GM12878 (cell line): Measurements from ENCODE around the gene CFAP45. TPM values are rescaled to one million over a fixed set of nuclear protein-coding genes. Genes with fewer than 3 reads are reported as not detected.

Experiments
- ATAC-seq: fragments of 200-7000 bp; cut with Tn5 transposase; 3 replicates; pipeline ENCODE4 v1.9.1; 2020; ENCODE audit warnings: mild to moderate bottlenecking, moderate library complexity
- BruUV-seq: library from RNA; stranded (reverse); fragments of 400-500 nt; replicated peaks from 2 replicates; lab custom pipeline; 2021; lab: Mats Ljungman, UMichigan
- CTCF ChIA-PET: fragments of 300-600 bp; sonication (Branson Sonifier 250); formaldehyde crosslinking; extraction: SDS; loops from one replicate; lab custom pipeline; 2021; ENCODE audit warnings: inconsistent platforms; lab: Yijun Ruan, JAX
- POLR2A ChIA-PET: fragments of 350-600 bp; formaldehyde crosslinking; extraction: SDS; loops from one replicate; lab custom pipeline; 2021; ENCODE audit warnings: inconsistent platforms; lab: Charles Lee
- RAD21 ChIA-PET: fragments of 300-600 bp; sonication (Branson Sonifier 250); formaldehyde crosslinking; loops from one replicate; lab custom pipeline; 2023; ENCODE audit warnings: antibody characterized with exemption; ENCODE audit not compliant: unreplicated experiment; lab: Charles Lee
- SMC1A ChIA-PET: fragments of 300-600 bp; sonication (Branson Sonifier 250); formaldehyde crosslinking; loops from one replicate; lab custom pipeline; 2023; ENCODE audit not compliant: unreplicated experiment, uncharacterized antibody; lab: Charles Lee
- DNase-seq: peaks from one replicate; pipeline ENCODE4 v3.0.0-alpha.2; 2011; ENCODE audit warnings: low read depth, low spot score
- FAIRE-seq: peaks from 3 replicates; lab custom pipeline; 2011; peaks lifted over from hg19 to GRCh38; lab: Jason Lieb, UNC
- H2AFZ ChIP-seq: 2 replicates; pipeline ENCODE4 v1.6.0; 2011; ENCODE audit warnings: low read depth, low read length, control low read depth; ENCODE audit not compliant: control insufficient read depth
- H3K27ac ChIP-seq: 2 replicates; pipeline ENCODE4 v1.5.1; 2011; ENCODE audit warnings: control low read depth; ENCODE audit not compliant: control insufficient read depth, insufficient read depth
- H3K27me3 ChIP-seq, 2 experiments: replicated peaks in 1 of 2; 2 replicates each; pipeline versions ENCODE4 v1.6.0 to v1.6.1; 2011; ENCODE audit warnings: low read length in 1 of 2; ENCODE audit not compliant: control insufficient read depth in 2 of 2, insufficient read depth in 2 of 2
- H3K36me3 ChIP-seq, 2 experiments: 2 replicates each; pipeline ENCODE4 v1.5.1; 2011; ENCODE audit warnings: low read length in 1 of 2; ENCODE audit not compliant: control insufficient read depth in 2 of 2, insufficient read depth in 2 of 2
- H3K4me1 ChIP-seq: 2 replicates; pipeline ENCODE4 v1.6.1; 2011; ENCODE audit warnings: mild to moderate bottlenecking, low read length, moderate library complexity, mixed read lengths; ENCODE audit not compliant: control insufficient read depth, insufficient read depth
- H3K4me2 ChIP-seq: 2 replicates; pipeline ENCODE4 v1.6.0; 2011; ENCODE audit warnings: control low read depth; ENCODE audit not compliant: control insufficient read depth, insufficient read depth
- H3K4me3 ChIP-seq: fragments of 200-600 bp; sonication (generic); 2 replicates; pipeline ENCODE4 v1.5.1; 2016
- H3K79me2 ChIP-seq: 2 replicates; pipeline ENCODE4 v1.6.0; 2011; ENCODE audit warnings: low read length; ENCODE audit not compliant: control insufficient read depth, insufficient read depth
- H3K9ac ChIP-seq: 2 replicates; pipeline ENCODE4 v1.8.0; 2011; ENCODE audit warnings: low read length, control low read depth, mixed read lengths; ENCODE audit not compliant: control insufficient read depth, insufficient read depth
- H3K9me3 ChIP-seq: replicated peaks from 3 replicates; pipeline ENCODE4 v1.5.1; 2011; ENCODE audit warnings: mild to moderate bottlenecking, low read length; ENCODE audit not compliant: control insufficient read depth, insufficient read depth
- H4K20me1 ChIP-seq: 2 replicates; pipeline ENCODE4 v1.6.0; 2011; ENCODE audit not compliant: control insufficient read depth, insufficient read depth
- BACH1 ChIP-seq: fragments of 450-650 bp; IDR thresholded peaks from 2 replicates; pipeline ENCODE4 v1.6.1; 2017; ENCODE audit warnings: mild to moderate bottlenecking, borderline replicate concordance
- CEBPB ChIP-seq, 2 experiments: fragments of 150-350 bp in 1 of 2; IDR thresholded peaks; 2 replicates each; pipeline ENCODE4 v1.6.1; 2012 to 2014; ENCODE audit warnings: low read depth in 2 of 2, low read length in 2 of 2, borderline replicate concordance in 1 of 2, inconsistent platforms in 1 of 2
- E4F1 ChIP-seq: fragments of 450-650 bp; IDR thresholded peaks from 2 replicates; pipeline ENCODE4 v1.6.1; 2018; ENCODE audit warnings: borderline replicate concordance, mild to moderate bottlenecking; ENCODE audit not compliant: partially characterized antibody
- EP300 ChIP-seq, 2 experiments: fragments of 150-350 bp in 1 of 2; IDR thresholded peaks; 2 replicates each; pipeline ENCODE4 v1.6.1; 2011 to 2012; ENCODE audit warnings: low read depth in 2 of 2, low read length in 2 of 2, borderline replicate concordance in 1 of 2, improper control_type of control experiment in 1 of 2, inconsistent platforms in 1 of 2; ENCODE audit not compliant: control insufficient read depth in 1 of 2
- MEF2A ChIP-seq: IDR thresholded peaks from 2 replicates; pipeline ENCODE4 v1.6.1; 2011; ENCODE audit warnings: low read depth, mild to moderate bottlenecking, low read length, moderate library complexity; ENCODE audit not compliant: insufficient read depth
- NFXL1 ChIP-seq: fragments of 450-650 bp; IDR thresholded peaks from 2 replicates; pipeline ENCODE4 v1.6.1; 2017; ENCODE audit warnings: antibody characterized with exemption, mild to moderate bottlenecking, borderline replicate concordance
- RCOR1 ChIP-seq: conservative IDR thresholded peaks from 2 replicates; pipeline ENCODE4 v1.6.1; 2012; ENCODE audit warnings: low read depth, low read length, improper control_type of control experiment
- TCF7 ChIP-seq: IDR thresholded peaks from 2 replicates; pipeline ENCODE4 v1.6.1; 2014; ENCODE audit warnings: antibody characterized with exemption, borderline replicate concordance
- ZBED1 ChIP-seq: IDR thresholded peaks from 2 replicates; pipeline ENCODE4 v1.6.1; 2016; ENCODE audit warnings: borderline replicate concordance
- ZNF217 ChIP-seq: fragments of 450-650 bp; IDR thresholded peaks from 2 replicates; pipeline ENCODE4 v1.6.1; 2017; ENCODE audit warnings: antibody characterized with exemption, mild to moderate bottlenecking
- WGBS: methylation state at CpG from one replicate; pipeline ENCODE4 v1.1.6; 2016; ENCODE audit warnings: low lambda C conversion rate; ENCODE audit not compliant: insufficient replicate concordance, insufficient coverage; ENCODE audit errors: missing lambda C conversion rate; 5-methylcytosine and 5-hydroxymethylcytosine counted together
- in situ Hi-C: fragments of 300-500 bp; cut with MboI; formaldehyde crosslinking; loops from 9 replicates; pipeline ENCODE4 v1.14.3; 2018; ENCODE audit warnings: mixed read lengths
- intact Hi-C: fragments of 100-400 bp; cut with micrococcal nuclease; formaldehyde crosslinking; loops from one replicate; pipeline ENCODE4 v1.14.2; 2022; ENCODE audit not compliant: unreplicated experiment
- polyA plus RNA-seq, 11 experiments: library from polyadenylated mRNA; depleted of rRNA in 4 of 11; unstranded in 6 of 11; stranded (reverse) in 5 of 11; fragments of >200 nt; fragmentation: Nextera tagmentation in 4 of 11; fragmentation: Illumina TruSeq in 1 of 11; extraction: Ambion mirVana in 4 of 11; extraction: Trizol in 1 of 11; gene quantifications; 1 replicate in 1 of 11; 2 replicates in 10 of 11; pipeline versions ENCODE4 v1.2.1 to v1.2.3, GENCODE V29; 2011 to 2016; ENCODE audit warnings: inconsistent platforms in 2 of 11, missing spikeins in 2 of 11, low read depth in 1 of 11
- total RNA-seq, 4 experiments: library from RNA; depleted of rRNA in 3 of 4; stranded (reverse); fragments of >200 nt in 3 of 4; fragmentation: Illumina TruSeq in 1 of 4; extraction: Trizol in 1 of 4; gene quantifications; 2 replicates each; pipeline versions ENCODE4 v1.2.1 to v1.2.3, GENCODE V29; 2013 to 2021

CFAP45 gene
- total and polyA plus RNA-seq, 10 of the 15 experiments (the other 5 are each of a cell fraction or from before 2014, with no cell fraction given) = 0.43 to 0.91 (median 0.67) TPM

- BruUV-seq = no TSS peak
- DNase-seq = no peak
- WGBS = 56% methylated on average over 6 of the region's 6 CpGs
- no peaks in the 10 kb centered on the region for H3K36me3 ChIP-seq
- peaks cover 23% of the 10 kb centered on the region for H3K4me1 ChIP-seq
- in situ Hi-C loops = loop anchor here (5.0 kb wide), 1 partner anchor 68 kb away; no protein-coding TSS in a partner anchor
- peaks cover 0 to 6% of the 10 kb centered on the region in 2 experiments; a peak in 2 of 4 replicates for H3K27me3 ChIP-seq
- no peak overlapping the region for H3K27ac ChIP-seq
- ChIA-PET CTCF (interaction anchor here (1.3 to 22.4 kb wide), 13 partner anchors 13 to 149 kb away, joined by 3 to 422 read pairs (median 5); partner anchors contain the start of gene TAGLN2), SMC1A (interaction anchor here (1.0 to 9.2 kb wide), 6 partner anchors 47 to 805 kb away, joined by 3 to 122 read pairs (median 6); partner anchors contain the start of gene KCNJ9), POLR2A (no interaction called here), RAD21 (interaction anchor here (1.1 to 12.4 kb wide), 3 partner anchors 45 to 69 kb away, joined by 3 to 113 read pairs (median 4); no protein-coding TSS in a partner anchor)
- H2AFZ ChIP-seq = no peak overlapping the region
- H3K4me3 ChIP-seq = no peak overlapping the region
- no peak overlapping the region for H3K4me2 ChIP-seq
- intact Hi-C loops = no loop called here
- no peaks in the 10 kb centered on the region for H4K20me1 ChIP-seq
- no peaks in the 10 kb centered on the region for H3K79me2 ChIP-seq
- TF ChIP-seq ZNF217 (no peak), E4F1 (no peak), RCOR1 (no peak), TCF7 (no peak), BACH1 (no peak), CEBPB (IDR thresholded peaks at IDR 0.05; ENCODE audit: borderline replicate concordance in 1 of 2, low read depth in 2 of 2, low read length in 2 of 2) (no peak), NFXL1 (no peak), EP300 (IDR thresholded peaks at IDR 0.05; ENCODE audit: borderline replicate concordance in 1 of 2, control insufficient read depth in 1 of 2, low read depth in 2 of 2, low read length in 2 of 2) (no peak), MEF2A (no peak), ZBED1 (no peak)
- no peaks in the 10 kb centered on the region for H3K9me3 ChIP-seq
- no peak for ATAC-seq
- H3K9ac ChIP-seq = no peak overlapping the region
- no peak for FAIRE-seq
Measured at GRCh38 chr1:159938905-159939677, 39.1 kb upstream of the CFAP45 start.
